ENCODE results near the gene EFCAB14.

DNA sequence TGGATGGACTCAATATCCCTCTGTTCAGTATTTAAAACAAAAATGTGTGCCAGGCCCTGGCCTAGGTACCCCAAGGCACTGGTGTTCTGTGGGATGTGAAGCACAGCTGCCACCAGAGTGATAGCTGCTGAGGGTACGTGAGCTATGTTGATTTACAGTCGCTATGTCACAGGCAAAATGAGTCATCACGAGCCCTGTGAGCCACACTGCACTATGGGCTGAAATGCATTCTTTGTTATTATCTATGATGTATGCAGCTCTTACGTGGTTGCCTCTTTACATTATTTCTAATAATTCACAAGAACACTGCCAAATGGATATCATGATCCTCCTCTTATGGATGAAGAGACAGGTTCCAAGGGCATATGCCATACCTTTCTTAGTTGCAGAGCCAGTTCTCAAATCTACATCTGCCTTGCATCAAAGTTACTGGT, 45.1 kb downstream of the EFCAB14 start:
- TF ChIP-seq CTCF (IDR thresholded peaks at IDR 0.05) (no peak), POLR2A (IDR thresholded peaks at IDR 0.05) (no peak)

All from upper lobe of left lung (tissue), 4 donors.